ENCODE data around the gene RAB12. TPM values are rescaled to one million over a fixed set of nuclear protein-coding genes. Genes with fewer than 3 reads are reported as not detected.

Gene RAB12
- total RNA-seq, 1 experiment from 2014 or later = 51.3 TPM

DNA sequence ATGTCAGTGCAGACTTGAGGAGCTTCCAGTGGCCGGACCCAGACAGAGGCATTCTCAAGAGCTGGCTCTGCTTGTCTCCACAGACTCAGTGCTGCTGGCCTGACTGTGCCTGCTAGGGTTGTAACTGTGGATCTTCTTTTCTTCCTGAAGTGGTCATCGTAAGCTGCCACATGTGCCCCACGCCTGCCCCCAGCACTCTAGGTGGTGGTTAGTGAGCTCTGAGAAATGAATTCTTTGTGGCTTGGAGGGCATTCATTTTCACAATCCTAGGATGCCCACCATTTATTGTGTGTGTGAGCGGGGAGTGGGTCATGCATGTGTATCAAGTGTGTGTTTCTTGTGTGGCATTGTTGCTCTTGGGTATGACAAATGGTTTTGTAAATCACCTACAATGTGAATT is 23.1 kb downstream of the RAB12 start:
- Histone ChIP-seq H4K20me1 (ENCODE audit: control insufficient read depth, insufficient read depth, insufficient read length) (no peaks in the 10 kb centered on the region), H2BK20ac (ENCODE audit: low read depth, low read length, poor library complexity, severe bottlenecking) (no peak overlapping the region), H3K4me2 (ENCODE audit: insufficient read depth, insufficient read length, low read length) (no peak overlapping the region), H3K23ac (ENCODE audit: insufficient read length, low read depth, low read length) (no peak overlapping the region), H2BK5ac (ENCODE audit: insufficient read length, low read length) (no peak overlapping the region), H2AFZ (ENCODE audit: low read length) (no peak overlapping the region), H3K79me1 (ENCODE audit: insufficient read depth, low read depth, low read length, poor library complexity, severe bottlenecking) (no peaks in the 10 kb centered on the region), H3K14ac (ENCODE audit: insufficient read depth, low read length) (no peak overlapping the region), H3K9me3 (ENCODE audit: control insufficient read depth, low read depth, low read length) (no peaks in the 10 kb centered on the region), H3K4me1 (ENCODE audit: insufficient read depth, low read length) (peaks cover 16% of the 10 kb centered on the region), H3K27ac (ENCODE audit: insufficient read length, low read depth, low read length) (no peak overlapping the region), H3K18ac (ENCODE audit: insufficient read length, low read depth, low read length) (no peak overlapping the region), H3K27me3 (ENCODE audit: insufficient read depth, low read length) (no peaks in the 10 kb centered on the region), H4K5ac (ENCODE audit: insufficient read length, low read depth, low read length) (no peak overlapping the region), H2BK12ac (ENCODE audit: insufficient read length, low read depth, low read length) (no peak overlapping the region), H3K9ac (ENCODE audit: extremely low read depth, insufficient read length, low read length) (no peak overlapping the region), H2BK15ac (ENCODE audit: low read depth, low read length) (no peak overlapping the region), H2BK120ac (ENCODE audit: low read depth, low read length, poor library complexity, severe bottlenecking) (no peak overlapping the region), H4K8ac (replicated peaks; ENCODE audit: insufficient read length, low read depth, low read length) (no peak overlapping the region), H3K79me2 (ENCODE audit: insufficient read depth, low read length) (peaks cover 21% of the 10 kb centered on the region; the same call in 1 of the 2 replicates), H3K4ac (ENCODE audit: low read depth, low read length) (no peak overlapping the region), H4K91ac (ENCODE audit: insufficient read length, low read depth, low read length) (no peak overlapping the region), H2AK5ac (ENCODE audit: insufficient read length, low read length) (no peak overlapping the region), H3K23me2 (ENCODE audit: insufficient read length, low read depth, low read length, poor library complexity, severe bottlenecking) (no peaks in the 10 kb centered on the region), H3K56ac (ENCODE audit: insufficient read length, low read depth, low read length) (no peak overlapping the region), H3T11ph (ENCODE audit: low read length) (no peak overlapping the region)
- no CpG with 5 or more reads among the region's 4 CpGs for WGBS (ENCODE audit: extremely low coverage, insufficient read length, low lambda C conversion rate)
- H3K9me3 Mint-ChIP-seq = no peaks in the 10 kb centered on the region
- peak overlapping the region in 2 of 3 experiments; percentile 53 to 62; a peak in 3 of 7 replicates for H3K27ac Mint-ChIP-seq
- no peaks in the 10 kb centered on the region for H3K27me3 Mint-ChIP-seq (ENCODE audit: low read depth)
- TF ChIP-seq, protein P1, sequence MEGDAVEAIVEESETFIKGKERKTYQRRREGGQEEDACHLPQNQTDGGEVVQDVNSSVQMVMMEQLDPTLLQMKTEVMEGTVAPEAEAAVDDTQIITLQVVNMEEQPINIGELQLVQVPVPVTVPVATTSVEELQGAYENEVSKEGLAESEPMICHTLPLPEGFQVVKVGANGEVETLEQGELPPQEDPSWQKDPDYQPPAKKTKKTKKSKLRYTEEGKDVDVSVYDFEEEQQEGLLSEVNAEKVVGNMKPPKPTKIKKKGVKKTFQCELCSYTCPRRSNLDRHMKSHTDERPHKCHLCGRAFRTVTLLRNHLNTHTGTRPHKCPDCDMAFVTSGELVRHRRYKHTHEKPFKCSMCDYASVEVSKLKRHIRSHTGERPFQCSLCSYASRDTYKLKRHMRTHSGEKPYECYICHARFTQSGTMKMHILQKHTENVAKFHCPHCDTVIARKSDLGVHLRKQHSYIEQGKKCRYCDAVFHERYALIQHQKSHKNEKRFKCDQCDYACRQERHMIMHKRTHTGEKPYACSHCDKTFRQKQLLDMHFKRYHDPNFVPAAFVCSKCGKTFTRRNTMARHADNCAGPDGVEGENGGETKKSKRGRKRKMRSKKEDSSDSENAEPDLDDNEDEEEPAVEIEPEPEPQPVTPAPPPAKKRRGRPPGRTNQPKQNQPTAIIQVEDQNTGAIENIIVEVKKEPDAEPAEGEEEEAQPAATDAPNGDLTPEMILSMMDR (conservative IDR thresholded peaks at IDR 0.05) = no peak
- no peak overlapping the region for H3K4me3 Mint-ChIP-seq
- no peak for DNase-seq
- peaks cover 36 to 40% of the 10 kb centered on the region in 2 experiments for H3K4me1 Mint-ChIP-seq
- peaks cover 46 to 82% (median 46%) of the 10 kb centered on the region in 3 experiments for H3K36me3 Mint-ChIP-seq (ENCODE audit: insufficient read depth in 1 of 3, low read depth in 3 of 3)
